ENCODE data around the gene CXCL12.

CXCL12 gene

DNA sequence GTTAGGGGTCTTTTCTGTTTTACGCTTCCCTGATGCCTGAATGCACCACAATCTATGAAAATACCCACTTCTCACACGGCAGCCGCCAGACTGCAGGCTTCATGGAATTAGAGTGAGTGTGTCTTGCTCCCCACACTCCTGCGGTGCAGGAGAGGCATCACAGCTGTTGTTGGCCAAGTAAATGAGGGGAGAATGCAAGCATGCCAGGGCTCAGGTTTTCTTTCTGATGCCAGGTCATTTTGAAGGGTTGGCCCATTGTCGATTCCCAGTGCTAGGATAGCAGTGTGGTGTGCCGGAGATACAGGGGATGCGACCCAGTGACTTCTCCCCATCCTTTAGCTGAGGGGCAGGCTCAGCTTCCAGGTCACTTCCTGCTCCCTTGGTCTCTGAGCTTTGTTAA lies 16.3 kb downstream of the CXCL12 start:
- Histone ChIP-seq H3K36me3 (peaks cover 7 to 28% (median 7%) of the 10 kb centered on the region in 3 donors), H3K27me3 (no peaks in the 10 kb centered on the region), H3K9me3 (no peaks in the 10 kb centered on the region), H3K4me1 (no peaks in the 10 kb centered on the region), H3K4me3 (no peak overlapping the region), H3K27ac (no peak overlapping the region)
- TF ChIP-seq, protein P1, sequence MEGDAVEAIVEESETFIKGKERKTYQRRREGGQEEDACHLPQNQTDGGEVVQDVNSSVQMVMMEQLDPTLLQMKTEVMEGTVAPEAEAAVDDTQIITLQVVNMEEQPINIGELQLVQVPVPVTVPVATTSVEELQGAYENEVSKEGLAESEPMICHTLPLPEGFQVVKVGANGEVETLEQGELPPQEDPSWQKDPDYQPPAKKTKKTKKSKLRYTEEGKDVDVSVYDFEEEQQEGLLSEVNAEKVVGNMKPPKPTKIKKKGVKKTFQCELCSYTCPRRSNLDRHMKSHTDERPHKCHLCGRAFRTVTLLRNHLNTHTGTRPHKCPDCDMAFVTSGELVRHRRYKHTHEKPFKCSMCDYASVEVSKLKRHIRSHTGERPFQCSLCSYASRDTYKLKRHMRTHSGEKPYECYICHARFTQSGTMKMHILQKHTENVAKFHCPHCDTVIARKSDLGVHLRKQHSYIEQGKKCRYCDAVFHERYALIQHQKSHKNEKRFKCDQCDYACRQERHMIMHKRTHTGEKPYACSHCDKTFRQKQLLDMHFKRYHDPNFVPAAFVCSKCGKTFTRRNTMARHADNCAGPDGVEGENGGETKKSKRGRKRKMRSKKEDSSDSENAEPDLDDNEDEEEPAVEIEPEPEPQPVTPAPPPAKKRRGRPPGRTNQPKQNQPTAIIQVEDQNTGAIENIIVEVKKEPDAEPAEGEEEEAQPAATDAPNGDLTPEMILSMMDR (IDR thresholded peaks at IDR 0.05): no peak
- intact Hi-C loops (cut with DNase I; ENCODE audit: low total_unique reads): no loop called here
- DNase-seq: no peak

DNA sequence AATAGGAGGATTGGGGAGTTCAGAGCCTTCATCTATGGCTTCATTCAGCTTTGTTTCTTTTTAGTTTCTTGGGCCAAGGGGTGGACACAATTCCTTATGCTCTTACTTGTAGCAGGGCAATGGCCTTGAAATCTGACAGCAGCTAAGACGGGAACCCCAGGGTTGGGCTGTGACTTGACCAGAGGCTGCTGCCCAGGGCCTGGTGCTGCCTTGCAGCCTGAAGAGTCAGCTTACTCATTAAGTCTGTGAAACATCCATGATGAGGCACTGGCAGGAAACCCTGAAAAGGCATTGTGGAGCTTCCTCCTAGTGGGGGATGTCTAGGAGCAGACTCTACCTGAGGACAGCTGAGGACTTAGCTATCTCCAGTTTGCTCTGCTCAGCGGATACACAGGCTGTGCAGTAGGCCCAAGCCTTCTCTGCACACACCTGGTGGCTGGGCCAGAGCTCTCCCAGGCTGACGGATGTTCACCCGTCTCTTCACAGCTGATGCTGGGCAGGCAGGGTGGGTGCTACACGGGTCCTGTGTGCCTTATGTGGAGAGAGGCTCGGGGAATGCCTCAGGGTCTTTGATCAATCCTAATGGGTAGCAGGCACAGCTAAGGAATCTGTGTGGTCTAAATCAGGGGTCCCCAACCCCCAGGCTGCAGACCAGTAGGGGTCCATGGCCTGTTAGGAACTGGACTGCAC lies 17.8 kb downstream of the CXCL12 start:
- TF ChIP-seq, protein P1 (IDR thresholded peaks at IDR 0.05): no peak
- no peaks in the 10 kb centered on the region for H3K27me3 ChIP-seq
- no peaks in the 10 kb centered on the region for H3K9me3 ChIP-seq
- no peak for DNase-seq
- H3K4me3 ChIP-seq: no peak overlapping the region
- intact Hi-C loops (cut with DNase I; ENCODE audit: low total_unique reads): no loop called here
- peaks cover 0 to 12% (median under 1%) of the 10 kb centered on the region in 3 donors for H3K36me3 ChIP-seq
- no peaks in the 10 kb centered on the region for H3K4me1 ChIP-seq
- no peak overlapping the region for H3K27ac ChIP-seq

DNA sequence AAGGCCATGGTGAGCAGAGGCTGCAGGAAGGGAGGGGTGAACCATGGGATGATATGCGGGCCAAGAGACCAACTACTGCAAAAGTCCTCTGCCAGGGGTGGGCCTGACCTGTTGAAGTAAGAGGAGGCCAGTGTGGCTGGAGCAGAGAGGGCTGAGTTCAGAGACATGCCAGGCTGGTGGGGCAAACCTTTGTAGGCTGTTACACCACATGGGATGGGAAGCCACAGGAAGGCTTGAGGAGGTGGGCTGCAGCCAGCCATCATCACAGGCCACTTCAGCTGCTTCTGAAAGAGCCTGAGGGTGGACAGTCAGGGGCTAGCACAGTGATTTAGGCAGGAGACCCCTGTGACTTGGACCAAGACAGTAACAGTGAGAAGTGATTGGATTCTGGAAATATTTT lies 20.3 kb downstream of the CXCL12 start:
- DNase-seq: no peak
- no peaks in the 10 kb centered on the region for H3K4me1 ChIP-seq
- H3K36me3 ChIP-seq: peaks cover 0 to 7% (median 0%) of the 10 kb centered on the region in 3 donors
- H3K9me3 ChIP-seq: no peaks in the 10 kb centered on the region
- intact Hi-C loops (cut with DNase I; ENCODE audit: low total_unique reads): no loop called here
- H3K27ac ChIP-seq: no peak overlapping the region
- H3K27me3 ChIP-seq: no peaks in the 10 kb centered on the region
- TF ChIP-seq, protein P1 (IDR thresholded peaks at IDR 0.05): no peak
- H3K4me3 ChIP-seq: no peak overlapping the region

DNA sequence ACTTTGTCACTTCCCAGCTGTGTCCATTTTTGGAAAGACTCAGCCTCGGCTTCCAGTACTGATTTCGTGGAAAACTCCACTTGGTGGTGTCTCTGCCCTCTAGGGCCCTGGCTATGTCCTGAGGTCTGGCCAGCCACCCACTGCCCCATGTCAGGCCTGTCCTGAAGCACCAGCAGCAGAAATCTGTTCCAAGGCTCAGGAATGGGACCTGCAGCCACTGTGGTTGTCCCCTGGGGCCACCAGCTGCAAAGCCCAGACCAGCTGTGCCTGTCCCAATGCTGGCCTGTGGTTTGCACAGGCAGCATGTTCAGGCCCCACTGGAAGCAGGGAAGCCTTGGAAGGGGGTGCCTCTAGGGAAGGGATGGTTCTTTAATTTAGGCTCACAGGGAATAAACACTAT lies 21.2 kb downstream of the CXCL12 start:
- H3K4me1 ChIP-seq: no peaks in the 10 kb centered on the region
- peaks cover 0 to 1% (median 0%) of the 10 kb centered on the region in 3 donors for H3K36me3 ChIP-seq
- no peak for DNase-seq
- intact Hi-C loops (cut with DNase I; ENCODE audit: low total_unique reads): no loop called here
- no peaks in the 10 kb centered on the region for H3K27me3 ChIP-seq
- TF ChIP-seq, protein P1 (IDR thresholded peaks at IDR 0.05): no peak
- H3K4me3 ChIP-seq: no peak overlapping the region
- no peaks in the 10 kb centered on the region for H3K9me3 ChIP-seq
- no peak overlapping the region for H3K27ac ChIP-seq

DNA sequence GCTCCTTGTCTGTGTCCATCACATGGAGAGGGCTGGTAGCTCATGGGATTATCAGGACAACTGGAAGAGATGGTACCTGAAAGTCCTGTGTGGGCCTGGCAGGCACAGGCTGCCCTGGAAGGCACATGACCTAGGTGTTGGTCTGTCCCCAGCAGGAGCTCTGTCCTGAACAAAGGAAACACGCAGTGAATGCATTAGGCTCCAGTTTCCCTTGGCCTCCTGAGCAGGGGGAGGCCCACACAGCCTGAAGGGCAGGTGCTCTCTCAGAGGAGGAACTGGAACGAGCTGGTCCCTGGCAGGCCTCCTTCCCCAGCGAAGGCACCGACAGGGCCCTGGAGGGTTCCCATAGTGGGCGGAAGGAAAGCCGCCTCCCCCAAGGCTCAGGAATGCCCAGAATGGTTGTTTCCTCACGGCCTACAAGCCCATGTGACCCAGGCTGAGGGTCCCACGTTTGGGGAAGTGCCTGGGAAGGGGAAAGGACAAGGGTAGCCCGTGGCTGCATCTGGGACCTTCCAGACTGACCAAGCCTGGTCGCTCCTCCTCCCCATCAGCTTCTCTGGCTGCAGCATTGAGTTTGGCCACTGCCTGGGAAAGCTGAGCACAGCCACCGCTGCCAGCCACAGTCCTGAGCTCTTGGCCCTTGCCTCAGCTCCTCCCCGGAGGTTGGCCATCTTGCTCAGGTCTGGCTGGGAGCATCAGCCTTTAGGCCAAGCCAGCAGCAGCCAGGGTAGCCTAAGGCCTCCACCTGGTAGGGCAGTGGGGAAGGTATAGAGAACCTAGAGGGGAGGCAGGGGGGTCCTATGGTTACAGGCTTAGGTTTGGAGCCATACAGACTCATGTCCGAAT lies 21.8 kb downstream of the CXCL12 start:
- H3K27me3 ChIP-seq: no peaks in the 10 kb centered on the region
- intact Hi-C loops (cut with DNase I; ENCODE audit: low total_unique reads): no loop called here
- DNase-seq: no peak
- no peaks in the 10 kb centered on the region for H3K36me3 ChIP-seq
- H3K4me1 ChIP-seq: no peaks in the 10 kb centered on the region
- TF ChIP-seq, protein P1 (IDR thresholded peaks at IDR 0.05): no peak
- no peaks in the 10 kb centered on the region for H3K9me3 ChIP-seq
- H3K4me3 ChIP-seq: no peak overlapping the region
- H3K27ac ChIP-seq: no peak overlapping the region

All from tibial artery (tissue), 4 donors.